Measurements from ENCODE around the gene LMO7. TPM values are rescaled to one million over a fixed set of nuclear protein-coding genes. Genes with fewer than 3 reads are reported as not detected.

The LMO7 gene
- total RNA-seq: 76.5 and 99.7 TPM in 2 replicates

DNA sequence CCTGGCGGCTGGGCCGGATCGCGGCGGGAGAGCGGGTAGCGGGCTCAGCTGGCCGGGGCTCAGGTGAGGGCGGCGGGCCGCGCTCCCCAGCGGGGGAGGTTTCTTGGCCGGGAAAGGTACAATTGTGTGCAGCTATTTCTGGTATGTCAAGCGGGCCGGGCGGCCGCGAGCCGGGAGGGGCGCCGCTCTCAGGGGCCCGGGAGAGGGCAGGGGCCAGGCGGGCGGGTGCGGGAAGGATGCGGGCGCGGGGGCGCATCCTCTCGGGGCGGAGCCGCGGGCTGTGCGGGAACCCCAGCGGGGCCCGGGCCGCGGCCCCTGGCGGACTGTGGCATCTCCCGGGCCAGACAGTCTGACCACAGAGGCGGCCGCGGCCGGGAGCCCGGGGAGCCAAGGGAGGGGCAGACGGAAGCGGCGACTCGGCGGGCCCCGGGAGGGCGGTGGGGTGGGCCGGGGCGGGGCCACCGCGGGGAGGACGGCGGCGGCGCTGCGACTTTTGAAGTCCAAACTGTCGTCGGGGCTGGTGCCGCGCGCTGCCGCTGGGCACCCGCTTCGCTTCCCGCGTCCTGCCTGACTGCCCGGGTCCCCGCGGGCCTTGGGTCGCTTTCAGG, at the start of gene LMO7:
Gene LMO7, plus strand, starts transcription at position 503 of the 608 bp plus-strand sequence. CDS start 328 bp downstream, outside the sequence.

Other genes with a start within 250 kb of the LMO7 start
- gene TBC1D4, start 154.2 kb upstream of the LMO7 start, total RNA-seq: 6.4 and 8.5 TPM in 2 replicates
- 61.5 and 67.6 TPM in 2 replicates for gene COMMD6, start 98.5 kb upstream of the LMO7 start, total RNA-seq
- gene UCHL3, start 86.5 kb upstream of the LMO7 start, total RNA-seq: 105 and 111 TPM in 2 replicates